Gastroesophageal sphincter (tissue), 4 donors: ENCODE data around the gene AR. TPM values are rescaled to one million over a fixed set of nuclear protein-coding genes. Genes with fewer than 3 reads are reported as not detected.
"Not testable (repeated sequence)": the region's sequence is repeated elsewhere in the genome, so short reads cannot be mapped to it uniquely, and the experiment has no call there.

Experiments
- ATAC-seq: fragments of 150-250 bp; one replicate; pipeline ENCODE4 v1.9.1; 2016; ENCODE audit warnings: mild to moderate bottlenecking, moderate library complexity
- H3K27ac ChIP-seq, 4 donors: fragments of 200-600 bp; sonication (generic) in 3 of 4; 1 replicate in 3 of 4; 2 replicates in 1 of 4; pipeline ENCODE4 v1.5.1; 2016 to 2019
- H3K27me3 ChIP-seq: fragments of 200-600 bp; sonication (generic); one replicate; pipeline ENCODE4 v1.5.1; 2019
- H3K36me3 ChIP-seq, 2 donors: fragments of 200-600 bp; sonication (generic); one replicate each; pipeline ENCODE4 v1.5.1; 2019; ENCODE audit warnings: control low read depth in 1 of 2
- H3K4me1 ChIP-seq, 3 donors: fragments of 200-600 bp; sonication (generic); 1 replicate in 2 of 3; 2 replicates in 1 of 3; pipeline ENCODE4 v1.5.1; 2016 to 2019; ENCODE audit warnings: control low read depth in 2 of 3
- H3K4me3 ChIP-seq, 2 donors: fragments of 200-600 bp; sonication (generic); one replicate each; pipeline ENCODE4 v1.5.1; 2019; ENCODE audit warnings: mild to moderate bottlenecking in 1 of 2, moderate library complexity in 1 of 2
- H3K9me3 ChIP-seq, 3 donors: fragments of 200-600 bp; sonication (generic); one replicate each; pipeline ENCODE4 v1.5.1; 2017 to 2019; ENCODE audit warnings: control low read depth in 2 of 3
- CTCF ChIP-seq, 4 experiments: fragments of 200-600 bp in 2 of 4; fragments of 450-650 bp in 2 of 4; sonication (generic) in 1 of 4; IDR thresholded peaks; one replicate each; pipeline ENCODE4 v1.5.1; 2017 to 2019; ENCODE audit warnings: antibody characterized with exemption in 4 of 4, mild to moderate bottlenecking in 2 of 4, moderate library complexity in 2 of 4
- EP300 ChIP-seq: sonication (generic); formaldehyde crosslinking; IDR thresholded peaks from one replicate; pipeline ENCODE4 v1.6.1; 2017; ENCODE audit warnings: antibody characterized with exemption, mild to moderate bottlenecking
- POLR2A ChIP-seq, 2 donors: fragments of 450-650 bp; IDR thresholded peaks; one replicate each; pipeline ENCODE4 v1.6.1; 2017; ENCODE audit warnings: antibody characterized with exemption in 2 of 2, mild to moderate bottlenecking in 2 of 2, moderate library complexity in 1 of 2
- POLR2AphosphoS5 ChIP-seq: sonication (generic); formaldehyde crosslinking; IDR thresholded peaks from one replicate; pipeline ENCODE4 v1.6.1; 2017; ENCODE audit warnings: antibody characterized with exemption
- WGBS, 2 donors: methylation state at CpG; one replicate each; pipeline ENCODE4 v1.1.5; 2018; ENCODE audit warnings: low coverage in 1 of 2; 5-methylcytosine and 5-hydroxymethylcytosine counted together
- total RNA-seq, 4 donors: library from RNA; depleted of rRNA; stranded (reverse); fragments of >200 nt; gene quantifications; one replicate each; pipeline ENCODE4 v1.1.0, GENCODE V29; 2016

Gene AR
- total RNA-seq, 4 donors from 2014 or later = 2.9 to 9.8 (median 6.3) TPM

- WGBS, 2 donors = 59 to 88% methylated on average over 4 to 5 of the region's 6 CpGs
- no peak overlapping the region for H3K27ac ChIP-seq
- no peaks in the 10 kb centered on the region for H3K27me3 ChIP-seq
- H3K36me3 ChIP-seq = no peaks in the 10 kb centered on the region
- no peaks in the 10 kb centered on the region for H3K9me3 ChIP-seq
- H3K4me3 ChIP-seq = no peak overlapping the region
- no peak for TF ChIP-seq EP300
- no peak for TF ChIP-seq POLR2AphosphoS5
- no peak for TF ChIP-seq POLR2A (IDR thresholded peaks at IDR 0.05)
- TF ChIP-seq CTCF (IDR thresholded peaks at IDR 0.05) = no peak
- ATAC-seq = no peak
- no peaks in the 10 kb centered on the region for H3K4me1 ChIP-seq
Observed at GRCh38 chrX:67651437-67652142, 107.8 kb downstream of the AR start.

GRCh38 chrX:67652543-67652942 is 108.7 kb downstream of the AR start:
- H3K27ac ChIP-seq = no peak overlapping the region
- no peaks in the 10 kb centered on the region for H3K36me3 ChIP-seq
- no peak for ATAC-seq
- TF ChIP-seq EP300 = no peak
- TF ChIP-seq POLR2A (IDR thresholded peaks at IDR 0.05) = no peak
- no peak for TF ChIP-seq POLR2AphosphoS5
- TF ChIP-seq CTCF (IDR thresholded peaks at IDR 0.05) = no peak
- no peaks in the 10 kb centered on the region for H3K4me1 ChIP-seq
- H3K27me3 ChIP-seq = no peaks in the 10 kb centered on the region
- H3K9me3 ChIP-seq = no peaks in the 10 kb centered on the region
- no peak overlapping the region for H3K4me3 ChIP-seq

DNA sequence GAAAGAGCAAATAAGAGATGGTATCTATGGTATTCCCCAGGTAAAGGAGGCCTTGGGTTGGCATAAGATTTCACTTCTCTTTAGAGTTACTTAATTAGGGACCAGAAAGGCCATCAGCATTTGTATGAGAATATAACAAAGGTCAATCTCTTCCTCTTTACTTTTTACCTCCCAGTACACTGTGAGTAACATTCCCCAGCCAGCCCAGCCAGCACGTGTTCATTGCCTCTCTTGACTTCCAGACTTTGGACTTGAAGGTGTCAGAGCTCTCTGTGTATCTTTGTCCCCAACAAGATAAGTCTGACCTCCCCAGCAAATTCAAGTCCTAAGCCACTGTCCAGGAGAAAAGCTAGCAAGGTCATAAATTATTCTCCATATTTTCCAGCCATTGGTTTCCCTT is 110.5 kb downstream of the AR start:
- no peaks in the 10 kb centered on the region for H3K4me1 ChIP-seq
- no peak overlapping the region for H3K27ac ChIP-seq
- ATAC-seq = no peak
- no peak for TF ChIP-seq EP300
- no peak for TF ChIP-seq CTCF (IDR thresholded peaks at IDR 0.05)
- TF ChIP-seq POLR2AphosphoS5 = no peak
- no peak overlapping the region for H3K4me3 ChIP-seq
- 86% methylated on average over 1 of the region's 1 CpG; no CpG with 5 or more reads in 1 of the 2 donors for WGBS, 2 donors
- H3K9me3 ChIP-seq = no peaks in the 10 kb centered on the region
- H3K27me3 ChIP-seq = no peaks in the 10 kb centered on the region
- no peaks in the 10 kb centered on the region for H3K36me3 ChIP-seq

GRCh38 chrX:67665583-67665982 is 121.8 kb downstream of the AR start:
- no peak overlapping the region for H3K4me3 ChIP-seq
- H3K9me3 ChIP-seq = peaks cover 0 to 9% (median 0%) of the 10 kb centered on the region in 3 donors
- no peak for TF ChIP-seq EP300
- no peak for TF ChIP-seq CTCF (IDR thresholded peaks at IDR 0.05)
- TF ChIP-seq POLR2AphosphoS5 = no peak
- 89 to 100% methylated on average over 1 of the region's 1 CpG for WGBS, 2 donors
- no peak overlapping the region for H3K27ac ChIP-seq
- no peaks in the 10 kb centered on the region for H3K4me1 ChIP-seq
- ATAC-seq = no peak
- no peaks in the 10 kb centered on the region for H3K27me3 ChIP-seq
- no peaks in the 10 kb centered on the region for H3K36me3 ChIP-seq

DNA sequence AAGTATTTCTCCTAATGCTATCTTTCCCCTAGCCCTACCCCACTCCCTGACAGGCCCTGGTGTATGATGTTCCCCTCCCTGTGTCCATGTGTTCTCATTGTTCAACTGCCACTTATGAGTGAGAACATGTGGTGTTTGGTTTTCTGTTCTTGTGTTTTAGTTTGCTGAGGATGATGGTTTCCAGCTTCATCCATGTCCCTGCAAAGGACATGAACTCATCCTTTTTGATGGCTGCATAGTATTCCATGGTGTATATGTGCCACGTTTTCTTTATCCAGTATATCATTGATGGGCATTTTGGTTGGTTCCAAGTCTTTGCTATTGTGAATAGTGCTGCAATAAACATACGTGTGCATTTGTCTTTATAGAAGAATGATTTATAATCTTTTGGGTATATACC is 126.9 kb downstream of the AR start:
- not testable (repeated sequence) for H3K27ac ChIP-seq, H3K4me1 ChIP-seq, H3K9me3 ChIP-seq, ATAC-seq, H3K36me3 ChIP-seq, H3K4me3 ChIP-seq, H3K27me3 ChIP-seq
- WGBS, 2 donors = 63 to 77% methylated on average over 2 of the region's 2 CpGs
